GM18517 (cell line): ENCODE measurements around the gene TSPAN7.
A peak's percentile ranks its signal among the peaks of the same experiment; 100 is the strongest.

Experiments used
- ATAC-seq: cut with Tn5 transposase; IDR thresholded peaks from one replicate; pipeline ENCODE4 v1.9.1; 2021; ENCODE audit warnings: mild to moderate bottlenecking, moderate library complexity; ENCODE audit not compliant: unreplicated experiment

Gene TSPAN7

GRCh38 chrX:38643903-38644302 is 82.6 kb downstream of the TSPAN7 start:
- no peak for ATAC-seq

GRCh38 chrX:38646129-38646528 is 84.8 kb downstream of the TSPAN7 start:
- ATAC-seq = no peak

- no peak for ATAC-seq
Observed at GRCh38 chrX:38649221-38649620, 87.9 kb downstream of the TSPAN7 start.

DNA sequence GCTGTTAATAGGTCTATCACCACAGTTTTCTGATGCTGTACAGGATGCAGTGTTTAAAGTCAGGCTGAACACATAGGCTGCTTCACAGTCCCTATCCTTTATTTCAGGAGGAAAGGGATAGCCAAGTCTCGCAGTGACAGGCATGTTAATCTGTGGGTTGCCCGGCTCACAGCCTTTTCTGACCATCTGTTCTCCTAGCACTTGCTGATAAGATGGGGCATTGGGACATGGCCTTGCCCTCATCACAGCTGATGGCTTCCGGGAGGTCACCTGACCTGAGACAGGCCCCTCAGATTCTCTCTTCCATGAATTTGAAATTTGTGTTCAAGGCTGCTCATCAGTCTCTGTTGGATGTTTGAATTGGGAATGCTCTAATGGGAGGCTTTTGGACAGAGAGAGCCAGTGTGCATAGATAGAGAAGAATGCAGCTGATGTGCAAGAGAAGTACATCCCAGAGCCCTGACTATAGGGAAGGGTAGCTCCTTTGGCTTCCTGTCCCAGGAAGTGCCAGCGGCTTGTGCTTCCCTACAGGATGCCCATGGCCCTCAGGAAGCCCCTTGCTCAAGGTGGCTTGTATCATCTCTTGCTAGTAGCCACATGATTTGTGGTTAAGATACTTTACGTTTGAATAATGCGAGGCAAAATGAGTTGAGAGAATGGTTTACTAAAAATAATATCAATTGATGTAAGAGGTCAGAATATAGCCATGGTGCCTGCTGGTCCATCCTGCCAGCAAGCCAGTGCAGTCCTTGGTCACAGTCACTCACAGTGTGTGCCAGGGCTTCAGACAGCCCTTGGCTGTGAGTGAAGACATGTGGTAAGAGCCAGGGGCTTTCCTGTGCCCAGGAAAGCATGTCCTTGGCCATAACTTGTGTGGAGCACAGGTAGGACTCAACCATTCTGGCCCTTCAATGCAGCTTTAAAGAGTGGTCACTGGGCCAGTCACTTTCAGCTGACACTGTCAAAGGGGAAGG is 88.6 kb downstream of the TSPAN7 start:
- no peak for ATAC-seq

GRCh38 chrX:38651625-38652601 is 90.6 kb downstream of the TSPAN7 start:
- ATAC-seq = peak; percentile 57

- no peak for ATAC-seq
Observed at GRCh38 chrX:38652934-38653442, 91.6 kb downstream of the TSPAN7 start.

DNA sequence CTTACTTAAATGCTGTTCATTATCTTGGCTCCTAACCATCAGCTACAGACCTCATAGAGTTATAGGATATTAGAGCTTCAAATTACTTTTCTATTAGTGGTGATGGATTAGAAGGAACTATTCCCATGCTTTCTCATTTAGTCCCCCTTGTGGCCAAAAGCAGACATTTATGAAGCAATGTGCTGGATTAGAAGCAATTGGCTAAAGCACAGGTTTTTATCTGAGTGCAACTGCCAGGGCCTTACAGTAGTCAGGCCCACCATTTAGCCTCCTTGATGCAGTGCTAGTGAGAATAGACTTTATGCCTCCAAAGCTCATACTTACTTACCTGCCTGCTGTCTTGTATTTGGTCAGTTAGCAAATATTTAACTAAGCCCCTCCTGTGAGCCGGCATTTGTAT is 93.0 kb downstream of the TSPAN7 start:
- no peak for ATAC-seq

GRCh38 chrX:38656350-38656915 is 95.1 kb downstream of the TSPAN7 start:
- no peak for ATAC-seq

- no peak for ATAC-seq
Observed at GRCh38 chrX:38657562-38657961, 96.2 kb downstream of the TSPAN7 start.

DNA sequence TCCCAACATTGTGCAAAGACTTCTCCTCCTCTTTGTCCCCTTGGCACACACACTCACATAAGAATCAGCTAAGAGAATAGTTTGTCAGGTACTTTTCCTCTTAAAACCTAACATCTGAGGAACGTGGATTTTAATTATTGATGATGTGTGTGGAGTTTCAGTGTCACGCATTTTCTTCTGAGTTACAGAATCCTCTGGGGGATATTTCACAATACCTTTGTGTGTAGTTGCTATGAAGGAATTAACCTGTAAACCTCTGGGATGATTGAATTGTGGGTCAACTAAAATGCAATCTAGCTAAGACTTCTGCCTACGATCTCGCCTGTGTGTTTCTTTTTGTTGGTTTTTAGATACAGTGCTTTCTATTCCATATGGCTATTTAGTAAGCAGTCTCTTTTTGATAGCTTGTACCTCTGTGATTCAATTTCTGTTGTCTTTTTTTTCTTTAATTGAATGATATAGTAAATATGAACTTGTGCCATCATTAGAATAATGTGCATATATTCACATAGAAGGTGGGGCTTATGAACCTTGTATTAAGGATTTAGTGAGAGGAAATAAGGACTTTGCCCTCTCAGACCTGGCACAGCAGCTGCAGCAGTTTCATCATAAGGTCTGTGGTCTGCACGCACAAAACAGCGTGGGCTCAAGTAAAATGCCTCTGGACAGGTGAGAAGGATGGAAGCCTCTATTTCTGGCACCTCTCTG is 99.2 kb downstream of the TSPAN7 start:
- ATAC-seq = no peak

GRCh38 chrX:38661103-38661441 is 99.7 kb downstream of the TSPAN7 start:
- no peak for ATAC-seq

- no peak for ATAC-seq
Observed at GRCh38 chrX:38661561-38661960, 100.2 kb downstream of the TSPAN7 start.

GRCh38 chrX:38662640-38663039 is 101.3 kb downstream of the TSPAN7 start:
- no peak for ATAC-seq

- no peak for ATAC-seq
Observed at GRCh38 chrX:38664285-38664684, 102.9 kb downstream of the TSPAN7 start.

DNA sequence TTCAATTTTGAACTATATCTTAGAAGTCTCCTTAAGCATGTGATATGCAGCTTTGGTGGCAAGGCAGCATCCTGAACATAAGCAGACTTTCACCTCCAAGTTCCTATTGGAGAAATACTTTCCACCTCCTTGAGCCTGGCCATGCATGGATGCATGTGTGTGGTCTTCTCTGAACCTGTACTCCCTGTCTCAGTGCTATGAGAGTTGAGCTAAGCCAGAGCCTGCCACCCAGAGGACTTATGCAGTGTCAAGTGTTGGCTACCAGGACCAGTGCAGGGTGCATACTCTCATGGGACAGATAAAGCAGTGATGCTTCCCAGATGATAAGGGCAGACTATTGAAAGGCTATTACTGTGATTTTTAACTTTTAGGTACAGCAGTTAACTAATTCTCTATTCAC is 105.6 kb downstream of the TSPAN7 start:
- no peak for ATAC-seq

DNA sequence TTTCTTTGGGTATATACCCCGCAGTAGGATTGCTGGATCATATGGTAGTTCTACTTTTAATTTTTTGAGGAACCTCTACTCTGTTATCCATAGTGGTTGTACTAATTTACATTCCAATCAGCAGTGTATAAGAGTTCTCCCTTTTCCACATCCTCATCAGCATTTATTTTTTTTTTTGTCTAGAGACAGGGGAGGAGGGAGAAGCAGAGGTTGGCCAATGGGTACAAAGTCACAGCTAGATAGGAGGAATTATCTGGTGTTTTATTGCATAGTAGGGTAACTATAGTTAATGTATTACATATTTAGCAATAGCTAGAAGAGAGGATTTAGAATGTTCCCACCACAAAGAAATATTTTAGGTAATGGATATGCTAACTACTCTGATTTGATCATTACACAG is 107.4 kb downstream of the TSPAN7 start:
- ATAC-seq = no peak

DNA sequence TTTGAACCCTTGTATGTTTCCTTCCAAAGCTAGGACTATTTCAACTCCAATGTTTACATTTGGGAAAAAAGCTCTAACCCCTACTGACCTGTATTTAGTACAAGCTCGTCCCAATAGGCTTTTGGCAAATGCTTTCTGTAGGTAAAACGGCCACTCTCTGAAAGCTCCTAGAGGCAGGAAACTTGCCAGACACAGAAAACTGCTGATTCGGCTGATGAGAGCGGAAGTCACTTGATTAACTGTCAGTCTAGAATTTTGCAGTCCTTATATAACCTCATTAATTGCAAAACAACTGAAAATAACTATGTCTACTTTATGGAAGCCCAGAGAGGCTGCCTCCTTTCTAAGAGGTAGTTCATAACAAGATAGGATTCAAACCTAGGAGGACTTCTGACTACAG is 108.1 kb downstream of the TSPAN7 start:
- no peak for ATAC-seq

DNA sequence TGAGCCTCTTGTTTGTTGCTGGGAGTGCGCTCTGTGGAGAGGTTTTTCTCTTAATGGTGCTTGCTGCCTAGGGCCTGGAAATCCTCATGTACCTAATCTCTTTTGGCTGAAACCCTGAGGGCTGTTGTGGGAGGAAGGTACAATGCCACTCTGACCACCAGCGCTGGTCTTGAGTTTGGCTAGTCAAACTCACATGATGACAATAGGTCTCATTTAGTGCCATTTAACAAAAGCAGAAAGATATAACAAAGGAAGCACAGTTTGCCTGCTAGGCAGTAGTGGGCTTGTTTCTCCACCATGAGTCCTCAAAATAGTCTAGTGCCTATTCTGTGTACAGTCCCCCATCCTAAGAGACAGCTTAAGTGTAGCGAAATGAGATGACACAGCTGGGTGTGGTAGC is 111.3 kb downstream of the TSPAN7 start:
- no peak for ATAC-seq

DNA sequence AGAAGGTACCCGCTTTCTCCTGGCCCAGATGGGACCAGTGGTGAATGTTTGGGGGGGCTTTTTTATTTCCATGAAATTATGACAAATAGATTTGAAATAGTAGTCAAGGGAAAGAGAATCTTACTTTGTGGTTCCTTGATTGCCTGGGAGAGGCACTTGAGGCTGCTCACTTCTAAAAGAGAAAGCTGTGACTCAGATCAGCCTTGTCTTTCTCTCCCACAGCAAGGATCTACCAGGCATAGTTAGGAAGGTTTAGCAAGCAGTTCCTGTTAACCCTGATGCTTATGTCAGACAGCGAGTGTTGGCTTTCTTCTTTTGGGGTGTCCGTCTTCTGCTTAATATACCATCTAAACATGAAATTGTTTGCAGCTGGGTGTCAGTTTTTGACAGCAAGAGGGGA is 114.5 kb downstream of the TSPAN7 start:
- ATAC-seq = no peak

GRCh38 chrX:38678183-38678582 is 116.8 kb downstream of the TSPAN7 start:
- ATAC-seq = no peak
